ENCODE results near the gene ERP44.
"Not testable (repeated sequence)": the region's sequence is repeated elsewhere in the genome, so short reads cannot be mapped to it uniquely, and the experiment has no call there.

DNA sequence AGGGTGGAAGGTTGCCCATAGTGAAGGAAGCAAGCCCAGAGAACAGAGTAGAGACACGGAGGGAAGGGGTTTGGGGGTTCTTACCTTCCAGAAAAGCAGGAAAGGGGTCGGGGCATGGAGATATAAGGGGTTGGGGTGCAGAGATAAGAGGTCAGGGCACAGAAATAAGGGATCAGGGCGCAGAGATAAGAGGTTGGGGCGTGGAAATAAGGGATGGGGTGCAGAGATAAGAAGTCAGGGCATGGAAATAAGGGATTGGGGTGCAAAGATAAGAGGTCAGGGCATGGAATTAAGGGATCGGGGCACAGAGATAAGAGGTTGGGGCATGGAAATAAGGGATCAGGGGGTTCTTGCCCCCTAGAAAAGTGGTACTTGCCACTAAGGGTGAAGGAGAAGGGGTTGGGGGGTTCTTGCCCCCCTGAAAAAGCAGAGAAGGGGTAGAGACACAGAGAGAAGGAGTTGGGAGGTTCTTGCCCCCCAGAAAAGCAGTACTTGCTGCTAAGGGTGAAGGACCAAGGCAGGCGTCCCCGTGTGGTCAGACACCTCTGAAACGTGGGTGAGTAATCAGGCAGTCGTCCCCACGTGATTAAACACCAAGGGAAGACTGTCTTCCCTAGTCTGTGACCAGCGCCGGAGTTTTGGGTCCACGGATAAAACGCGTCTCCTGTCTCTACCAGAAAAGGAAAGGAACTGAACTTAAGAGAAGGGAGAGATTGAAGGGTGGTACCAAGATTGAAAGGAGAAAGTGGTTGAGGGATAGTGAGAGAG is 46.6 kb upstream of the ERP44 start:
- TF ChIP-seq, protein P1, sequence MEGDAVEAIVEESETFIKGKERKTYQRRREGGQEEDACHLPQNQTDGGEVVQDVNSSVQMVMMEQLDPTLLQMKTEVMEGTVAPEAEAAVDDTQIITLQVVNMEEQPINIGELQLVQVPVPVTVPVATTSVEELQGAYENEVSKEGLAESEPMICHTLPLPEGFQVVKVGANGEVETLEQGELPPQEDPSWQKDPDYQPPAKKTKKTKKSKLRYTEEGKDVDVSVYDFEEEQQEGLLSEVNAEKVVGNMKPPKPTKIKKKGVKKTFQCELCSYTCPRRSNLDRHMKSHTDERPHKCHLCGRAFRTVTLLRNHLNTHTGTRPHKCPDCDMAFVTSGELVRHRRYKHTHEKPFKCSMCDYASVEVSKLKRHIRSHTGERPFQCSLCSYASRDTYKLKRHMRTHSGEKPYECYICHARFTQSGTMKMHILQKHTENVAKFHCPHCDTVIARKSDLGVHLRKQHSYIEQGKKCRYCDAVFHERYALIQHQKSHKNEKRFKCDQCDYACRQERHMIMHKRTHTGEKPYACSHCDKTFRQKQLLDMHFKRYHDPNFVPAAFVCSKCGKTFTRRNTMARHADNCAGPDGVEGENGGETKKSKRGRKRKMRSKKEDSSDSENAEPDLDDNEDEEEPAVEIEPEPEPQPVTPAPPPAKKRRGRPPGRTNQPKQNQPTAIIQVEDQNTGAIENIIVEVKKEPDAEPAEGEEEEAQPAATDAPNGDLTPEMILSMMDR (IDR thresholded peaks at IDR 0.05 in 8 of 11, conservative IDR thresholded peaks at IDR 0.05 in 3 of 11): not testable (repeated sequence)
- TF ChIP-seq POLR2A, POLR2AphosphoS5 (IDR thresholded peaks at IDR 0.05): not testable (repeated sequence)
